ENCODE measurements around the gene TMA7. TPM values are rescaled to one million over a fixed set of nuclear protein-coding genes. Genes with fewer than 3 reads are reported as not detected.

TMA7 gene
- total and polyA plus RNA-seq, 4 donors = 152 to 985 (median 239) TPM

DNA sequence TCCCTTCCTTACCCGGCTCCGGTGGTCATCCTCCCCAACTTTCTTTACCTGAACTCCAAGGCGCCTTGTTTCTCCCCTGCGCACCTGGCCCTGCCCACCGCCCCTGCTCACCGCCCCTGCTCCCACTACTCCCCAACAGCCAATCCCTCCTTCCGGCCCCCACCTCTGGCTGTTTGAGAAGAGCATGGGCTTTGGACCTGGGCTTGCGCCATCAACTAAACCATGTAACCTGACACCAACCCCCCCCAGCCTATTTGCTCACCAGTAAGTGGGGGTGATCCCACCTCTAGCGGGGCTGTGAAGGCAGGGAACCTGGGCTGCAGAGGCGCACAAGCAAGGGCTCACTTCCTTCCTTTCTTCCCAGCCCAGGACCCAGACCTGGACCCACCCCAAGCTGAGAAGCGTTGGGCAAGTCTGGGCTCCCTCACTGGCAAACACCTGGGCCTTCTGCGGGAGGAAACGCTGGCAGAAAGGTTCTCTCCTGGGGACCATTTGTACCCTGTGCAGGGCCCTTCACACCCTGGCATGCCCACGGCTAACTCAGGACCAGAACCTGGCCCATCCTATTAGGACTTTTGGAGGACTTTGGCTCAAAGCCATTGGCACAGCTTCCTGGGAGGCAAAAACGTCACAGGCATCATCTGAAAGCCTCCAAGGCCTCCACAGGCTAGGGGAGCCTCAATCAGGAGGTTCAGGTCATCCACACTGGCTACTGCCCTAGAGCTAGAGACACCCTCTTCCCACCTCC is 9.9 kb upstream of the TMA7 start, which contains the start of gene PLXNB1:
PLXNB1 (minus strand) TSS at position 127 of the 748 bp plus-strand sequence. CDS start 5,475 bp downstream, outside the sequence.
- Histone ChIP-seq H3K9ac (ENCODE audit: insufficient read depth in 1 of 2, low read length in 2 of 2) (peak within 1 kb of the TSS; percentile 36 to 46), H3K36me3 (ENCODE audit: control insufficient read depth in 4 of 4, insufficient read depth in 4 of 4, low read length in 4 of 4) (peaks cover 0 to 18% (median 14%) of the 10 kb centered on the region in 4 donors), H3K9me3 (ENCODE audit: control insufficient read depth in 4 of 4, insufficient read depth in 3 of 4, low read length in 3 of 4) (no peaks in the 10 kb centered on the region), H3K4me1 (ENCODE audit: control insufficient read depth in 5 of 5, insufficient read depth in 5 of 5, low read length in 5 of 5) (peaks cover 0 to 43% (median 19%) of the 10 kb centered on the region in 5 donors), H3K27me3 (ENCODE audit: control insufficient read depth in 3 of 3, insufficient read depth in 3 of 3, low read length in 2 of 3) (no peaks in the 10 kb centered on the region), H3K4me3 (peak within 1 kb of the TSS; percentile 57), H3K27ac (ENCODE audit: low read depth in 1 of 2, low read length in 1 of 2) (peak within 1 kb of the TSS; percentile 89 to 95)
- DNase-seq = peak; percentile 84 to 95 (median 89)
- peak; percentile 20 for ATAC-seq (ENCODE audit: insufficient read depth, low FRiP score)
- TF ChIP-seq, protein P1, sequence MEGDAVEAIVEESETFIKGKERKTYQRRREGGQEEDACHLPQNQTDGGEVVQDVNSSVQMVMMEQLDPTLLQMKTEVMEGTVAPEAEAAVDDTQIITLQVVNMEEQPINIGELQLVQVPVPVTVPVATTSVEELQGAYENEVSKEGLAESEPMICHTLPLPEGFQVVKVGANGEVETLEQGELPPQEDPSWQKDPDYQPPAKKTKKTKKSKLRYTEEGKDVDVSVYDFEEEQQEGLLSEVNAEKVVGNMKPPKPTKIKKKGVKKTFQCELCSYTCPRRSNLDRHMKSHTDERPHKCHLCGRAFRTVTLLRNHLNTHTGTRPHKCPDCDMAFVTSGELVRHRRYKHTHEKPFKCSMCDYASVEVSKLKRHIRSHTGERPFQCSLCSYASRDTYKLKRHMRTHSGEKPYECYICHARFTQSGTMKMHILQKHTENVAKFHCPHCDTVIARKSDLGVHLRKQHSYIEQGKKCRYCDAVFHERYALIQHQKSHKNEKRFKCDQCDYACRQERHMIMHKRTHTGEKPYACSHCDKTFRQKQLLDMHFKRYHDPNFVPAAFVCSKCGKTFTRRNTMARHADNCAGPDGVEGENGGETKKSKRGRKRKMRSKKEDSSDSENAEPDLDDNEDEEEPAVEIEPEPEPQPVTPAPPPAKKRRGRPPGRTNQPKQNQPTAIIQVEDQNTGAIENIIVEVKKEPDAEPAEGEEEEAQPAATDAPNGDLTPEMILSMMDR (IDR thresholded peaks at IDR 0.05; ENCODE audit: control extremely low read depth, extremely low read depth) = no peak
- 12 to 21% methylated on average over 15 of the region's 15 CpGs for WGBS, 2 donors

DNA sequence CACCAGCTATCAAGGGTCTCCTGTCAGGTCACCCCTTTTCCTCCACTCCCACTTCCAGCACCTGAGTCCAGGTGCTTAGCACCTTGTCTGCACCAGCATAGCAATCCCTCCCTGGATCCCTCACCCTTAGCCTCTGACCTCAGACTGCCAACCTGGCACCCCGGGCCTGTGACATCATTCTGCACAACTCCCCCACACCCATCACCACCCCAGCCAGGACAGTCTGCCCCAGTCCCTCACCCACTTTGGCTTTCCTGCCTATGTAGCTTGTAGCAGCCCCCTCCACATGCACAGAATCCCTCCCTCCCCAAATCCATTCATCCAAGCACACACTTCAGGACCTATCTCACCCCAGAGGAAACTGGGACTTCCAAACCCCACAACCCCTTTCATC is 9.4 kb upstream of the TMA7 start:
- Histone ChIP-seq H3K27me3 (ENCODE audit: control insufficient read depth in 3 of 3, insufficient read depth in 3 of 3, low read length in 2 of 3) (no peaks in the 10 kb centered on the region), H3K9me3 (ENCODE audit: control insufficient read depth in 4 of 4, insufficient read depth in 3 of 4, low read length in 3 of 4) (no peaks in the 10 kb centered on the region), H3K9ac (ENCODE audit: insufficient read depth in 1 of 2, low read length in 2 of 2) (peak overlapping the region in 1 of 2 donors; percentile 36), H3K4me3 (no peak overlapping the region), H3K4me1 (ENCODE audit: control insufficient read depth in 5 of 5, insufficient read depth in 5 of 5, low read length in 5 of 5) (peaks cover 0 to 38% (median 15%) of the 10 kb centered on the region in 5 donors), H3K36me3 (ENCODE audit: control insufficient read depth in 4 of 4, insufficient read depth in 4 of 4, low read length in 4 of 4) (peaks cover 0 to 18% (median 14%) of the 10 kb centered on the region in 4 donors), H3K27ac (ENCODE audit: low read depth in 1 of 2, low read length in 1 of 2) (peak overlapping the region in 1 of 2 donors; percentile 89)
- no peak for ATAC-seq (ENCODE audit: insufficient read depth, low FRiP score)
- 69 to 100% methylated on average over 1 of the region's 1 CpG for WGBS, 2 donors
- TF ChIP-seq, protein P1 (IDR thresholded peaks at IDR 0.05; ENCODE audit: control extremely low read depth, extremely low read depth) = no peak
- no peak for DNase-seq

DNA sequence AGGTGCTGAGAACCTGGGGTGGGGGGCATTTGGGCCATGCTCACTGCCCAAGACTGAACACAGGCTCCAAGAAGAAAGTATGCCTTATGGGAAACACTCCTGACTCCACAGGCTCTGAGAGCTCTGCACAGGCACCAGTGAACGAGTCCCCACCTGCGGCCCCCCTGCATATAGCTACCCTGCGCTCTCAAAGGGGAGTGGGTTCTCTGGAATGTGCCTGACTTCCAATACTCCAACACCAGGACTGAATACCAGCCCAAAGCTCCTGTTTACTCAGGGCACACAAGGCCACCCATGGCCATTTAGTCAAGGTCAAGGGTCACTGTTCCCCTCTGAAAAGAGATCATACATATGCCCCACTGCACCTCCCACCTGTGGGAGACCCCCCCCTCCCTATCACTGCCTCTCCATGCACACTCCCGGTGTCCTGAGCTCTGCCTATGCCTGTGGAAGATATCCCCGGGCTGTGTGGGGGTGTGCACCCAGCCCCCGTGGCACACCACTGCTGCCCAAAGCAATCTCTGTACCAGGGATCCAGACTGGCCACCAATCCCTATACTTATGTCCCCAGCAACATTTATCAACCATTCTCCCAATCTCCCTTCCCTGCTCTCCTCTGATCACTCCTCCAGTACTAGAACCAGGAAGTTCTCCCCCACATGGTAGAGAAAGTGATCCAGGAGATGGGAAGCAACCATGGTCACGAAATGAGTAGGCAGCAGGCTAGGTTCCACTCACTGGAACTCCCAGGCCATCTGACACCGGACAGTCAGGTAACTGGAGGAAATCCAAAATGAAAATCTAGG is 8.6 kb upstream of the TMA7 start:
- no peak overlapping the region for H3K4me3 ChIP-seq
- no peak for DNase-seq
- no peaks in the 10 kb centered on the region for H3K9me3 ChIP-seq (ENCODE audit: control insufficient read depth in 4 of 4, insufficient read depth in 3 of 4, low read length in 3 of 4)
- no peaks in the 10 kb centered on the region for H3K27me3 ChIP-seq (ENCODE audit: control insufficient read depth in 3 of 3, insufficient read depth in 3 of 3, low read length in 2 of 3)
- 87 to 90% methylated on average over 8 of the region's 8 CpGs for WGBS, 2 donors
- peaks cover 0 to 30% (median 8%) of the 10 kb centered on the region in 5 donors for H3K4me1 ChIP-seq (ENCODE audit: control insufficient read depth in 5 of 5, insufficient read depth in 5 of 5, low read length in 5 of 5)
- H3K27ac ChIP-seq (ENCODE audit: low read depth in 1 of 2, low read length in 1 of 2) = peak overlapping the region in 1 of 2 donors; percentile 89
- no peak overlapping the region for H3K9ac ChIP-seq (ENCODE audit: insufficient read depth in 1 of 2, low read length in 2 of 2)
- no peak for ATAC-seq (ENCODE audit: insufficient read depth, low FRiP score)
- TF ChIP-seq, protein P1 (IDR thresholded peaks at IDR 0.05; ENCODE audit: control extremely low read depth, extremely low read depth) = no peak
- peaks cover 0 to 18% (median 14%) of the 10 kb centered on the region in 4 donors for H3K36me3 ChIP-seq (ENCODE audit: control insufficient read depth in 4 of 4, insufficient read depth in 4 of 4, low read length in 4 of 4)
